Measurements from ENCODE around the gene LARGE1. TPM values are rescaled to one million over a fixed set of nuclear protein-coding genes. Genes with fewer than 3 reads are reported as not detected.

Gene LARGE1
- total RNA-seq, 4 donors from 2014 or later = 24.9 to 51.0 (median 32.7) TPM

- 90 to 97% methylated on average over 1 of the region's 1 CpG for WGBS, 2 donors
- no peak for TF ChIP-seq CTCF (IDR thresholded peaks at IDR 0.05)
- no peak for TF ChIP-seq POLR2A (IDR thresholded peaks at IDR 0.05)
- TF ChIP-seq EP300 (IDR thresholded peaks at IDR 0.05) = no peak
- no peak overlapping the region for H3K4me3 ChIP-seq
These were observed 573.3 kb downstream of the LARGE1 start for GRCh38 chr22:33347002-33347401.

GRCh38 chr22:33341611-33342010 is 578.7 kb downstream of the LARGE1 start:
- Histone ChIP-seq H3K36me3 (peaks cover 0 to 55% (median 0%) of the 10 kb centered on the region in 3 donors), H3K4me1 (no peaks in the 10 kb centered on the region), H3K27ac (no peak overlapping the region), H3K9me3 (no peaks in the 10 kb centered on the region), H3K4me3 (no peak overlapping the region), H3K27me3 (no peaks in the 10 kb centered on the region)
- 94 to 97% methylated on average over 8 of the region's 8 CpGs for WGBS, 2 donors
- TF ChIP-seq EP300 (IDR thresholded peaks at IDR 0.05) (no peak), CTCF (IDR thresholded peaks at IDR 0.05) (no peak)
- no peak for DNase-seq (ENCODE audit: low spot score in 2 of 2)

More at GRCh38 chr22:33347002-33347401, 573.3 kb downstream of the LARGE1 start:
- H3K4me1 ChIP-seq = no peaks in the 10 kb centered on the region
- H3K9me3 ChIP-seq = no peaks in the 10 kb centered on the region
- H3K27ac ChIP-seq = no peak overlapping the region
- no peaks in the 10 kb centered on the region for H3K27me3 ChIP-seq
- H3K36me3 ChIP-seq = peaks cover 0 to 22% (median 0%) of the 10 kb centered on the region in 3 donors
- DNase-seq (ENCODE audit: low spot score in 2 of 2) = no peak

- Histone ChIP-seq H3K36me3 (peaks cover 0 to 75% (median 0%) of the 10 kb centered on the region in 3 donors), H3K27ac (no peak overlapping the region), H3K4me1 (peaks cover 0 to 6% (median 0%) of the 10 kb centered on the region in 4 donors), H3K9me3 (no peaks in the 10 kb centered on the region), H3K27me3 (no peaks in the 10 kb centered on the region), H3K4me3 (no peak overlapping the region)
- DNase-seq (ENCODE audit: low spot score in 2 of 2) = no peak
- WGBS, 2 donors = 91 to 94% methylated on average over 9 to 10 of the region's 10 CpGs
- TF ChIP-seq EP300 (IDR thresholded peaks at IDR 0.05) (no peak), CTCF (IDR thresholded peaks at IDR 0.05) (no peak), POLR2A (IDR thresholded peaks at IDR 0.05) (no peak)
These were observed 582.8 kb downstream of the LARGE1 start for GRCh38 chr22:33337524-33337923.

GRCh38 chr22:33335611-33336279 is 584.5 kb downstream of the LARGE1 start:
- H3K27ac ChIP-seq = no peak overlapping the region
- TF ChIP-seq EP300 (IDR thresholded peaks at IDR 0.05) (no peak), CTCF (IDR thresholded peaks at IDR 0.05) (no peak), POLR2A (IDR thresholded peaks at IDR 0.05) (no peak)
- no peak for DNase-seq (ENCODE audit: low spot score in 2 of 2)
- H3K4me1 ChIP-seq = peaks cover 0 to 6% (median 0%) of the 10 kb centered on the region in 4 donors
- peaks cover 0 to 58% (median 0%) of the 10 kb centered on the region in 3 donors for H3K36me3 ChIP-seq
- no peaks in the 10 kb centered on the region for H3K27me3 ChIP-seq
- H3K9me3 ChIP-seq = no peaks in the 10 kb centered on the region
- WGBS, 2 donors = 95 to 97% methylated on average over 6 of the region's 6 CpGs
- no peak overlapping the region for H3K4me3 ChIP-seq

GRCh38 chr22:33332538-33332937 is 587.7 kb downstream of the LARGE1 start:
- peaks cover 0 to 29% (median 0%) of the 10 kb centered on the region in 3 donors for H3K36me3 ChIP-seq
- TF ChIP-seq POLR2A (IDR thresholded peaks at IDR 0.05) (no peak), CTCF (IDR thresholded peaks at IDR 0.05) (no peak), EP300 (IDR thresholded peaks at IDR 0.05) (no peak)
- no peak overlapping the region for H3K27ac ChIP-seq
- H3K9me3 ChIP-seq = no peaks in the 10 kb centered on the region
- no peak for DNase-seq (ENCODE audit: low spot score in 2 of 2)
- WGBS, 2 donors = 83 to 90% methylated on average over 3 of the region's 3 CpGs
- H3K27me3 ChIP-seq = no peaks in the 10 kb centered on the region
- H3K4me1 ChIP-seq = peaks cover 0 to 6% (median 0%) of the 10 kb centered on the region in 4 donors
- no peak overlapping the region for H3K4me3 ChIP-seq

All from tibial nerve (tissue), 4 donors.